ENCODE data around the gene DSCAML1.
"Not testable (repeated sequence)": the region's sequence is repeated elsewhere in the genome, so short reads cannot be mapped to it uniquely, and the experiment has no call there.

The DSCAML1 gene

GRCh38 chr11:117794772-117795629 is 2.0 kb downstream of the DSCAML1 start:
- DNase-seq (ENCODE audit: low read depth in 2 of 2) = no peak

GRCh38 chr11:117794135-117794534 is 2.9 kb downstream of the DSCAML1 start:
- no peak for DNase-seq (ENCODE audit: low read depth in 2 of 2)

- no peak for DNase-seq (ENCODE audit: low read depth in 2 of 2)
Measured at GRCh38 chr11:117793583-117793982, 3.4 kb downstream of the DSCAML1 start.

GRCh38 chr11:117792992-117793391 is 4.0 kb downstream of the DSCAML1 start:
- DNase-seq (ENCODE audit: low read depth in 2 of 2) = no peak

- no peak for DNase-seq (ENCODE audit: low read depth in 2 of 2)
Measured at GRCh38 chr11:117792241-117792640, 4.8 kb downstream of the DSCAML1 start.

- DNase-seq (ENCODE audit: low read depth in 2 of 2) = no peak
Measured at GRCh38 chr11:117790279-117790678, 6.7 kb downstream of the DSCAML1 start.

DNA sequence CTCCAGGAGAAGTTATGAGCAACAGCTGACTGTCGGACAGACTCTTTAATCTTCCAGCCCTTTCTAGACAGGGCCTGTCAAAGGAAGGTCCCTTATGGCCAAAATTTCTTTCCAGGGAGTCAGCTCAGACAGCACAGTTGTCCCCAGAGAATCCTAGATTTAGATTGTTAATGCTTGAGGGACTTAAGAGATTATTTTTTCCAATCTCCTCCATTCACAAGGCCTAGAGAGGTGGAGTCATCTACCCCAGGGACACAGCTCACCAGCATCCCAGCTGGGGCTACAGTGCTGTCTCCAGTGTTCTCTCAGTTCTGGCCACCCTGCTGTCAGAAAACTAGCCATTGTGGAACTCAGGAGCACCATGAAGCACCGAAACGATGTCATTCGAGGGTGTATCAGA is 7.8 kb downstream of the DSCAML1 start:
- DNase-seq (ENCODE audit: low read depth in 2 of 2) = no peak

- no peak for DNase-seq (ENCODE audit: low read depth in 2 of 2)
Measured at GRCh38 chr11:117786135-117786870, 10.7 kb downstream of the DSCAML1 start.

GRCh38 chr11:117782101-117782500 is 14.9 kb downstream of the DSCAML1 start:
- no peak for DNase-seq (ENCODE audit: low read depth in 2 of 2)

DNA sequence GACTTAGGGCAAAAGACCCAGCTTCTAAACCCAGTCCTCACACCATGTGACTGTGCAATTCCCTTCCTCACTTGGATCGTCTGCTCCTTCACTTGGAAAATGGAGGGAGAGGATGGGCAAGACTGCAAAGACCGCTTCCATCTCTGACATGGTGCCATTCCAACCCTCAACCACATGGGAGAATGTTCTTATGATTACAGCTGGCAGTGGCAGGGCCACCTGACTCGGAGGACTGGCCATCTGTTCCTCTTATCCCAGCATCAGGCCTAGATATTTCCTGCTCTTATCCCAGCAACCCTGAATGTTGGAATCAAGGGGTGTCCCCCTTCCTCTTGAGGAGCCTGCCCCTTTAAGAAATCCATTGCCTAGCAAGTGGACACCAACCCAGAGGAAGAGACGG is 15.4 kb downstream of the DSCAML1 start:
- no peak for DNase-seq (ENCODE audit: low read depth in 2 of 2)

DNA sequence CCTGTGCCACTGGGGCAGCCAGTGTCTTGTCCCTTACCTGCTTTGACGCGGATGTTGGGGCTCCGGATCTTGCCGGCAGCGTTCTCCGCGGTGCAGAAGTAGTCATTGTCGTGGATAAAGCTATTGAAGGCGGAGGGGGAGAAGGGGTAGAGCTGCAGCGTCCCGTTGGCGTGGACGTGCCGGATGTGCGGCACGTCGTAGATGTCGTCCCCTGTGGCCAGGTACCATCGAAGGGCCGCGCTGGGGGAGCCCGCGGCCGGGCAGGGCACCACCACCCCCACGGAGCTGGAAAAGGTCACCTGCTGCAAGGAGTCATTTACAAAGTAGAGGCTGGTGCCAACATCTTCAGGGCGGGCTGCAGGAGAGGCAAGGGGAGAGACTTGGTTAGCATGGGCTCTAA is 16.6 kb downstream of the DSCAML1 start:
- no peak for DNase-seq (ENCODE audit: low read depth in 2 of 2)

DNA sequence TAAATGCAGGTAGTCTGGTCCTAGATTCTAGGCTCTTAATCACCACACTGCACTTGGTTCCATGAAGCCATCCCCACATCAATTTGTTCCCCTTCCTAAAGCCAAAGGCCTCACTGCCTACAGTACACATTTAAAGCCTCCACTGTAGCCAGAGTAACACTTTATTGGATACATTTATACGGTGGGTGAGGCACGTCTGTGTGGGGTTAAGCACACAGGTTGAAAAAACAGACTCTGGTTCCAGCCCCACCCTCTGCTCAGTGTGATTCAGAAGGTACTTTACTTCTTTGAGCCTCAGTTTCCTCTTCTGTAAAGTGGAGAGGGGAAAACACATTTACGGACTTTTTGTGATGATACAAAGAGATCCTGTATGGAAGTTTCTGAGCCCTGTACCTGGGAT is 22.5 kb downstream of the DSCAML1 start:
- no peak for DNase-seq (ENCODE audit: low read depth in 2 of 2)

- no peak for DNase-seq (ENCODE audit: low read depth in 2 of 2)
Measured at GRCh38 chr11:117772360-117772759, 24.7 kb downstream of the DSCAML1 start.

DNA sequence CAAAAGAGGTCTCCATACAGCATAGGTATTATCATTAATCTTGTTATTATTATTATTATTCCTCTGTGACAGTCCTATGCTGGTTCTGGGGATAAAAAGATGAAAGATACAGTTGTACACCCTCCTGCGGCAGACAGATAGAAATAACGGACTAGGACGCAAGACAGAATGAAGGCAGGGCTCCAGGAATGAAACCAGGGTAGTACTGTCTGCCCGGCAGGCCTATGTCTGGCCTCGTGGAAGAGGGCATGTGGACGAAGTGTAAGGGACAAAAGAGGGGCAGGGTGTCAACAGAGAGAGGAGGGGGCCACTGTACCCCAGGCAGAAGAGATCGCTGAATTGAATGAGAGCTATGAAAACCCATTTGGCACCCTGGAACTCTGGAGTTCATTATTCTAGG is 25.2 kb downstream of the DSCAML1 start:
- DNase-seq (ENCODE audit: low read depth in 2 of 2) = no peak

- DNase-seq (ENCODE audit: low read depth in 2 of 2) = no peak
Measured at GRCh38 chr11:117771197-117771596, 25.8 kb downstream of the DSCAML1 start.

- DNase-seq (ENCODE audit: low read depth in 2 of 2) = no peak
Measured at GRCh38 chr11:117770061-117770460, 27.0 kb downstream of the DSCAML1 start.

- DNase-seq (ENCODE audit: low read depth in 2 of 2) = no peak
Measured at GRCh38 chr11:117769533-117769932, 27.5 kb downstream of the DSCAML1 start.

- DNase-seq (ENCODE audit: low read depth in 2 of 2) = no peak
Measured at GRCh38 chr11:117768506-117768905, 28.5 kb downstream of the DSCAML1 start.

DNA sequence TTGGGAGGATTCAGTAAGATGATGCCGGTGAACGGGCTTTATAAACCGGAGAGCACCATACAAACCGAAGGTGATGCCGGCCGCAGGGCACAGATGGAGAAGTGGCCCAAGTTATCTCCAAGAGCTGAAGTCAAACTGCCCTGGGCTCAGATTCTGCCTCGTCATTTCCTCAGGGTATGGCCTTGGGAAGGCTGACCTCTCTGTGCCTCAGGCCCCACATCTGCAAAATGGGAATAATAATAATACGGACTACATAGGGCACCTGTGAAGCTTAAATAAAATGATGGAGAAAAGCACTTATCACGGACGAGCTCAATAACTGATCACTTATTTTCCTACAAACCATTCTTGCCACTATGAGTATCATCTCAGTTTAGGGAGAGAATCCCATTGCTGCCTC is 29.9 kb downstream of the DSCAML1 start:
- DNase-seq (ENCODE audit: low read depth in 2 of 2) = no peak

DNA sequence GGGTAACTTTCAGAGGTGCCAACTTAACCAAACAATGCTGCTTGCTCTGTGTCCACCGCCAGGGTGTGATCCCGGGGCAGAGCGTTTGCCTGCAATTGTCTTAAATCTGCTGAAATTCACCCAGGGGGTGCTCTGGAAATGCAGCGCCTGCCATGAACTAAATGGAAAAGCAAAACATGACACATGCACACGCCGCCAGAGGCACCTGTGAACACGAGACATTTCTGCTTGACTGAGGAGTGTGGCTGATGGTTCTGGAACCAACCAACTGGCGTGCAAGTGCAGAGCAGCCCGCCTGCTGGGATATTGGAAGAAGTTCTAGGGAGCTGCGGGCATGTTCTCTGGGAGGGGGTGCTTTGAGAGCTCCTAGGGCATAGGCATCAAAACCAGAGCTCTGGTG is 30.4 kb downstream of the DSCAML1 start:
- DNase-seq (ENCODE audit: low read depth in 2 of 2) = no peak

DNA sequence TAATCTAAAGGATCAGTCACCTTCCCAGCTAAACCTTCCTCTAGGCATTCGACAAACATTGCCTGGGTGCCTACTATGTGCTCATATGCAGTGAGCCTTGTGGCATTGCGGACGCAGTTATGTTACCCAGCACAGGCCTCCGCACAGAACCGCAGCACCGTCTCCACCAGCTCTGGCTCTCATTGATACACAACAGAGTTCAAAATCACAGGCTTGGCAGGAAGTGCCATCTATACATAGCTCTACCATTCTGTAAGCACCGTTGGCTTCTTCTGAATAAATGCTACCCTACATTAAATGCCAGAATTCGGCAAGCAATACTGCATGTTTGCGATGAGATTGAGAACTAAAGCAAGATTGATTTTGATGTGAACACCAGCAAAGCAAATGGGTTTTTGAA is 31.0 kb downstream of the DSCAML1 start:
- no peak for DNase-seq (ENCODE audit: low read depth in 2 of 2)

- DNase-seq (ENCODE audit: low read depth in 2 of 2) = no peak
Measured at GRCh38 chr11:117765068-117765467, 31.9 kb downstream of the DSCAML1 start.

DNA sequence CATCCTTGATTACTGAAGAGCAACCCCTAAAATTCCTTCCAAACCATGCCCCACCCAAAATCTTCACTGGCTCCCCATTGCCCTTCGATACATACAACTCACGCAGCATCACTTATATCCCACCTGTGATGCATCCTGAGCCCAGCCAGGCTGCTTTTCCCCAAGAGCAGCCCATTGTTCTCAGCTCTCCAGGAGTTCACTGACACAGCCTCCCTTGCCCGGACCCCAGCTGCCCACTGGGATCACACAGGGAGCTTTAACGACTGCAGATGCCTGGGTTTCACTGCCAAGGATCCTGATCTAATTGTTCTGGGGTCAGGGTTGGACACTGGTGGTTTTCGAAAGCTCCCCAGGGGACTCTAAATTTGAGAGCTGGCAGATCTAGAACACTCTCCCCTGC is 33.6 kb downstream of the DSCAML1 start:
- not testable (repeated sequence) for DNase-seq (ENCODE audit: low read depth in 2 of 2)

Data from activated CD8-positive, alpha-beta memory T cell treated with anti-CD3 and anti-CD28 coated beads for 4 hours (primary cell).